GM08714 (cell line): Measurements from ENCODE around the gene MDH1B.
A peak's percentile ranks its signal among the peaks of the same experiment; 100 is the strongest.
"Not testable (repeated sequence)": the region's sequence is repeated elsewhere in the genome, so short reads cannot be mapped to it uniquely, and the experiment has no call there.

Experiments
- H3K4me3 ChIP-seq: fragments of 200-500 bp; sonication (Bioruptor generic); 2 replicates; pipeline ENCODE4 v1.5.1; 2014; ENCODE audit warnings: mild to moderate bottlenecking, low read length, inconsistent platforms
- ZNF274 ChIP-seq: IDR thresholded peaks from 2 replicates; pipeline ENCODE4 v1.6.1; 2012; ENCODE audit warnings: mild to moderate bottlenecking, low read depth, low read length

Gene MDH1B

DNA sequence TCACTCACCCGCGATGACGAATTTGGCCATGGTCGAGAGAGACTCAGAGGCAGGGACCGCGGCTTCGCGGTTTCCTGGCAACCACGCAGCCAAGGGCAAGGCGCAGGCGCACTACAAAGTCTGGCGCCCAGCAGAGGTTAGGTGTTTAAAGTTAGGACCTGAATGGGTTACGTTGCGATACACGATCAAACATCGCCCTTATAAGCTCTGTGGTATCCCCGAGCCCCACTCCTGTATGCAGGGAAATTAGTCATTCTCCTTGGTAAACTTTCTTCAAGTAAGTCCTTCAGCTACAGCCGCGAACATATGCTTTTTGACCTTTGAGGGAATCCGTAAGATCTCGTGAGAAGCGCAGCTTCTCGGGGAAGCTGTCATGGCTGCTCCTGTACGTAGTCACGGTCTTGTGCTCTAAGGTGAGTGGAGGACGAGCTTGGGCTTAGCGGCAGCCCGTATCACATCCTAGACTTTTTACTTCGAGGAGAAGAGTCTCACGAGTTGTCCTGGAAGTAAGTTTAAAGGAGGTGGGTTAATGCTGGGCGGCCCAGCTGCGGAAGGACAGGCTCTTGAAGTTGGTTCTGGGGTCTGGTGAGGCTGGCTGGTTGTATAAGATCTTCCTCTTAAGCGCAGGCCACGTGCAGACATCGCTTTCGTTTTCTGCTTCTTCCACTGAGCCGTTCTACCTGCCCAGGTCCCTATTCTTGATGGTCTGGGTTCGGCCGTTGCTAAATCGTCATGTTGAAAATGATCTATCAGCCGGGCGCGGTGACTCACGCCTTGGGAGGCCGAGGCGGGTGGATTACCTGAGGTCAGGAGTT lies at the start of gene MDH1B, which contains the start of gene FASTKD2:
MDH1B (minus strand) TSS at position 87 of the 815 bp plus-strand sequence; CDS start at position 30, 57 bp downstream.
FASTKD2 (plus strand) TSS at position 365 of the 815 bp plus-strand sequence. CDS start 1,088 bp downstream, outside the sequence.
- no peak for TF ChIP-seq ZNF274
- H3K4me3 ChIP-seq, result peak within 1 kb of the TSS; percentile 70

DNA sequence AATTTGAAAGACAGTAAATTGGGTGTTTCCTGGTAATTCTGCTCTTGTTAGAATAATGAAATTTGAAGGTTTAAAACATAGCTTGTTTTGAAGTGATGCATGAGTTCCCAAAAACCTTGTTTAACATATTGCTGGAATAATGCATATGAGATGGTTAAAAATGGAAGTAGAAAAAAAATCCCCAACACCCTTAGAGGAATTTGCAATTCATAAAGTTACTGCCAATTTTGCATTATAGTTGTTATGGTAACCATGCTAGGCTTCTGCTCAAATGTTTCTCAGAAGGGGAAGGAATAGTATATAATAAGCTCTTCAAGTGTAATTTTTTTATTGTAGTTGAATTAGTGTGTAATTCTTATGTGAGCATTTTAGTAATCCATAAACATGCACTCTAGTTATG lies 49.4 kb upstream of the MDH1B start:
- no peak overlapping the region for H3K4me3 ChIP-seq
- TF ChIP-seq ZNF274, result no peak

DNA sequence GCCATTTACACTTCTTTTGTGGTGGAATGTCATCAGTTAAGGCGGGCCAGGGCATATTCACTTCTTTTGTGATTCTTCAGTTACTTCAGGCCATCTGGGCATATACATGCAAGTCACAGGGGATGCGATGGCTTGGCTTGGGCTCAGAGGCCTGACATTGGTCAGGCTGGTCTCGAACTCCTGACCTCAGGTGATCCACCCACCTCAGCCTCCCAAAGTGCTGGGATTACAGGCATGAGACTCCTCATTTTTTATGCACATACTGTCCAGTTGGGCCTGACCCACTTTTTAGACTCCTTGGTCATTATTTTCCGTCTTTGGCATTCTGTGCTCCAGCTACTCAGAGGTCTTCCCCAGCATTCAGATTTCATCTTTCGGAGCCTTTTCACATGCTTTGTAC lies 47.3 kb upstream of the MDH1B start:
- not testable (repeated sequence) for H3K4me3 ChIP-seq

DNA sequence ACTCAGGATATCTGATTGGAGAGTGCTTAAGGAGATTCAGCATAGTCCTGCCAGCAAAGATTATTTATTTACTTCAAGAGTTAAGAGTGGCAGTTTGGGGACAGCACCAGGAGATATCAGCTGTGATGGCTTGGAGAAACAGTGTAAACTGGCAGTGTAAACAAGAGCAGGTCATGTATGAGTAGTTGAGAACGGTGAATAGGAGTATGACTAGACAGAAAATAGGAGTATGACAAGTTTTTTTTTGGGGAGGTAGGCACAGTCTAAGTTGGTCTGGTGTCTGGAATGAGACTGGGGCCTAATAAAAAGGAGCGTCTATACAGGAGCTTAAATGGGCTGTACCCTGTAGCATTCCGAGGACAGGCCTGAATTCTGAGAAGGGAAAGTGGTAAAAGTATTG lies 42.5 kb upstream of the MDH1B start:
- H3K4me3 ChIP-seq, result not testable (repeated sequence)

DNA sequence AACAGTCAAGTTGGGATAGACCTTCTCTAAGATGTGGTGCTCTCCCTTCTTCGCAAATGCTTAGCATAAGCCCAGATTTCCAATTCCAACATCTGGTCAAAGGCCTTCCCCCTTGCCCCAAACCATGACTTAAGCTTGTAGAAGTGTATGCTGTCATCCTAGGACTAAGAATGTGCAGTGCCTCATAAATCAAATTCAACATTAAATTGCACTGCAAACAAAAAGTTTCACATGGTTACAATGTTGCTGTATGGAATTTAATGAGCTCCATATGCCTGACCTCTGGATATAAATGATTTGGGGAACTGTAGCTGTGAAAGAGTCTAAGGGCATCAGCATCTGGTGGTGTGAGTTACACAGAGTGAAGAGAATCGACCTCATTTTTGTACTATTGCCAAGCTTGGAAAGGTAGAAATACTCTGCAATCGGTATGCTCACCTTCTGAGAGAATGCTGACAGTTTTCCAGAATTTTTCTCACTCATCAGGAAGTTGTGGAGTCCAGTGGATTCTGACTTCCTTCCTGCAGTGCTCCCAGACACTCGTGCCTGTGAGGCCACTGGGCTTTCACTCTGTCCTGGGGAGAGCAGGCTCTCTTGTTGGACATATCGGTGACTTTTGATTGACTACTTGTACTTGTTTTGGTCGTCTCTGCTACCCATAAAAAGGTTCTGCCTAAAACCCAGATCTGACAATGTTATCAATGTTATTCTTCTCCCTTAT lies 40.9 kb upstream of the MDH1B start:
- no peak for TF ChIP-seq ZNF274
- no peak overlapping the region for H3K4me3 ChIP-seq

DNA sequence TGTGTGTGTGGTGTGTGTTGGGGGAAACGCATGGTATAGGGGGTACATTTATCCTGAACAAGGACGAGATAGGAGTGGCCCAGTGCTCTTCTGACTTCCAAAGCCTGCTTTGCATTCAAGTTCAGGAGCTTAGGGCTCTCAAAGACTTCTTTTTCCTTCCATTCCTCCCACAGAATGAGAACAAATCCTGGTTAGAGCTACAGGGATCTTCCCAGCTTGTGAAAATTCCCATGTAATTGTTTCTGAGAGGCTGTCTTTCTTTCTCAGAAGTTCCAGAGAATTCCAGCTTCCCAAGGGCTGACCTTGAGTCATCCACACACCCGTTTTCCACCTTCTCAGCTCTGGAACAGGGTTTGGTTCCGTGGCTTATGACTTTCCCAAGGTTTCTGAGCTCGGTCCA lies 39.2 kb upstream of the MDH1B start:
- TF ChIP-seq ZNF274, result no peak
- no peak overlapping the region for H3K4me3 ChIP-seq

DNA sequence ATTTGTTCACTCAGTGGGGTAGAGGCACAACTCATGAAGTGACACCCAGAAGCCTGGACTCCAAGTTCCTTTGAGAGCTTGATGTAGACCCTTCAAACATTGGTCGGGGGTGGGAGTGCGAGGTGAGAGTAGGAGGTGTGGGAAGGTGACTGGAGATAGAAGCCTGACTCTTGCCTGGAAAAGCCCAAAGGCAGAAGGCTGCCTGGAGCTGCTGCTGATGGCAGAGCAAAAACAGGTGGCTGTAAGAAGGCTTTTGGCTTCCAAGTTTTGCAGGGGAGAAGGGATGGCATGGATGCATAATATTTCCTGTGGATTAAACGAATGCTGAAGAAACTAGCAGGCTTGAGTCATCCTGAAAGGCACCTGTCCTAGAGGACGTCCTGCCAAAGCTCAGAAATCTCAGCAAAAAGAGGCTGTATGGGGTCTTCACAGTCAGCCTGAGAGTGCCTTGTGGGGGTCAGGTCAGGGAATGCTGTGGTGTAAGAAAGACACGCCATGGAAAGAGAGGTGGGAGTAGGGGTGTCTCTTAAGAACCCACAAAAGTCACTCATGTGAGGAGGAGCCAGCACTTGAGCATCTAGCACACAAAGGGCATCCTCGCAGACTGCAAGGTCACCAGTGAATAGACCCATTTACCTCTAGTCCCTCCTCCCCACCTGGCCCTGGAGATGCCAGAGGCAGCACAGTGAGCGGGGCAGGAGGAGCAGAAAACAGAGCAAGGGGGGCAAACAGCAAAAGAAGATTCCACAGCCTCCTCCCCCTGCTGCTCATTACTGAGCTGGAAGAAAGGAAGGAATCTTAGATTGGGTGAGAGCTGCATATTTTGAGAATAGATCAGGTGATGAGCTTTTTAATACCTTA lies 37.8 kb upstream of the MDH1B start:
- no peak overlapping the region for H3K4me3 ChIP-seq
- TF ChIP-seq ZNF274, result no peak

DNA sequence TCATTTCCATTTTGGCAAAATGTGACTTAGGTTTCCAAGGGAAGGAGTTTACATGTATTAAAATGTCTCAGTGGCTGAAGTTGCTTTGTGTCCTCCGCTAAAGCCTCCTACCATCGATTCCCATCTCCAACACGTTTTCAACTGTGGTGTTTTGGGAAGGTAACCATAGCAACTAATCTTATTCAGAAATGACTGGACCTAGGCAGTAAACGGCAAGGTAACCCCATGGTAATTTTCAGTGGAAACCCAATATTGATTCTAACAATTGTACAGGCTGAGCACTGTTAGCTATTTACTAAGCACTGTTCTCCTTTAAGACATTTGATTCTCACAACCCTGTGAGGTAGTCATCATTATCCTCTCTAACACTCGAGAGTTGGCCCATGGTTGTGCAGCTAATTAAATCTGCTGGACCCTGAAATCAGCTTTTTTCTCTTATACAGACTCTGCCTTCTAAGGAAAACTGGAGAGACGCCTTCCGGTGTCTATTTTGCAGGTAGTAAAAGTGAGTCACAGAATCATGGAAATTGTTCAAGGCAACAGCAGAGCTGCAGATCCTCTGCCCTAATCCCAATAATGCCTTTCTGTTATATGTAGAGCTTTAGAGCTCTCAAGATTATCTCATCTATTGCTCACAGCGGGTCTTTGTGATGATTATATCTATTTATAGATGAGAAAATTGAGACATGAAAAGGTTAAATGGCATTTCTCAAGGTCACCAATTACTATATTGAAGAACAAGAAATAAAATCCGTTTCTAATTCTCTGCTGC lies 36.5 kb upstream of the MDH1B start:
- no peak for TF ChIP-seq ZNF274
- no peak overlapping the region for H3K4me3 ChIP-seq

DNA sequence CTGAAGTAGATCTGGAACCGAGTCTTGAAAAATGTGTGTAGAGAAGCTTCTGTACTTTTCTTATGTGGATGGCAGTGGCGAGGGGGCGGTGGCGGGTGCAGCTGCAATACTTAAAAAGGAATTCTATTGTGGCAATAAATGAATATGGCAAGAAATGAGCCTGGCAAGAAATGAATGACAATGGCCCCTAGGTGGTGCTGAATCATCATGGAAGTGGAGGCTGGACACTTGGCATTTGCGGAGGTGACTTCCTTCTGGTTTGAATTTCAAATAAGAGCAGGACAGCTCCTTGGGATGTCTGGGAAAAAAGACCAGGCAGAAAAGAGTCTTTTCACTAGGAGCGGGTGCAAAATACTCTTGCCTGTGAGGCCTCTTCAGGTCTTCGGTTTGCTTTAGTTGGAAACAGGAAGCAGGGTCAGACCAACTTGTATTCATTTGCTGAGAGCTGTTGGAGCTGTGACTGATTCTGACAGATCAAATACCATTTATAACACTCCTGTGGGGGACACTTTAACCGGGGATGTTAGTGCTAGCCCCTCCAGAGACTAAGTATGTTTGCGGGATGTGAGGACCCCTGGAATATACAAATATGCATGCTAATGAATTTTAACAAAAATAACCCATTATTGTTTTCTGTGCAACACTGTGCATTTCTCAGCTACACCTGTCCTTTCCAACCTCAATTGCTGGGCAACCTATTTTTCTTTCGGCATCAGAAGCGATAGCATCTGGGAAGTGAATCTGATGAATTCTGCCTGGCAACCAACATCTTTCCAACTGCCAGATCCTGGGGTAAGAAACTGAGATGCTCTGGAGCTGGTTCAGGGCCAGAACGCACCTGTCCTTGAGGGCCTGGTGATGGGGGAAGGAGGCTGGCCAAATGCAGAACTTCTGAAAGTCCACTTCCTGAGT lies 35.6 kb upstream of the MDH1B start:
- H3K4me3 ChIP-seq, result no peak overlapping the region
- no peak for TF ChIP-seq ZNF274

DNA sequence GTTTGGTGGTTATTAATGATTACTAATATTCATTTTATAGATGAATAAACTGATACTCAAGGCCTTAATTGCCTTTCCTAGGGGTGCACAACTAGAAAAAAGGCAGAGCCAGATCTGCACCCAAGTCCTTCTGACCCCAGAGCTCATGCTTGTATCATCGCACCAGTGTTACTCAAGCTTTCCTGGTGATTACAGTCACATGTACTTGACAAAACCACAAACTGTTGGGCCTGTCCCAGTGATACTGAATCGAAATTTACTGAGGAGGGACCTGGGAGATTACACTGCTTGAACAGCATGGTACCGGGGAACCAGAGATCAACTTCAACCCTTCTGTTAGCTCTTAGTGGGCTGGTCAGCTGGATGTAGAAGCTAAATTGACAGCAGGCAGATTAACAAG lies 34.0 kb upstream of the MDH1B start:
- no peak for TF ChIP-seq ZNF274
- no peak overlapping the region for H3K4me3 ChIP-seq

DNA sequence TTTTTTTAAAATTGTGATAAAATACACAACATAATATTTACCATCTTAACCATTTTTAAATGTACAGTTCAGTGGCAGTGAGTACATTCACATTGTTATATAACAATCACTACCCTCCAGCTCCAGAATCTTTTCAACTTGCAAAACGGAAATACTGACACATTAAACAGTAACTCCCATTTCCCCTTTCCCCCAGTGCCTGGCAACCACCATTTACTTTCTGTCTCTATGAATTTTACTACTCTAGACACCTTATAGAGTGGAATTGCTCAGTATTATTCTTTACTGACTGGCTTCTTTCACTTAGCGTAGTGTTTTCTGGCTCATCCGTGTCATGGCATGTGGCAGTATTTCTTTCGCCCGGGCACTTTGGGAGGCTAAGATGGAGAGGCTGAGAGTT lies 32.9 kb upstream of the MDH1B start:
- TF ChIP-seq ZNF274, result no peak
- H3K4me3 ChIP-seq, result no peak overlapping the region

DNA sequence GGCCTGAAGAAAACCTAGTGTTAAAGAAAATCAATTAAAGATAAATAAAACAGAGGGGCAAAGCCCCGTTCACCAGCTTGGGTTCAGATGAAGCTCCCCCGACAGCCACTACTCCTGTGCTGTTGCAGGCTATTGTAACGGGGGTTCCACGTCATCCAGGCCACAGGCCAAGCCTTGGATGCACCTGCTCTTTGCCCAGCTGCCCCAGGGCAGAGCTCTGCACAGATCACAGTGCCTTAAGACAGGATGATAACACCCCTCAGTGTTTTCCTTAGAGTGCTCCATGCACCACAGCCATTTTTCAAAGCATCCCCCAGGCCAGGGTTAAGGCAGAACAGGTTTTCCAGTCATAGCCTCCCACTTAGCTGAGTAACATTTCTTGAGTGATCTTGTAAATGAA lies 32.2 kb upstream of the MDH1B start:
- TF ChIP-seq ZNF274, result no peak
- no peak overlapping the region for H3K4me3 ChIP-seq

DNA sequence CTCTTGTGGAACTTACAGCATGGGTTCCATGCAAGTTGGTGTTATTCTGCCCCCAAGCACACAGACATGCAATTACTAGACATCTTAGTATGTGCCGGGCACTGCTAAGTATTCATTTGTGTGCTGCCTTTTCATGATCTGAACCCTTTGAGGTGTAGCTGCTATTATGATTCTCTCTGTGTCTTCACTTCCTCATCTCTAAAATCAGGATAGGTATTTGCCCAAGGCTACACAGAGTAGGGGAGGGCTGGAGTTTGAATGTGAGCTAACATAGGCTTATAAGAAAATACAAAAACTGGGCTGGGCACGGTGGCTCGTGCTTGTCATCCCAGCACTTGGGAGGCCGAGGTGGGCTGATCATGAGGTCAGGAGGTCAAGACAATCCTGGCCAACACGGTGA lies 27.5 kb upstream of the MDH1B start:
- no peak for TF ChIP-seq ZNF274

More for the DNA sequence above, 27.5 kb upstream of the MDH1B start:
- no peak overlapping the region for H3K4me3 ChIP-seq
